IPS-20b (cell line): ENCODE measurements around the gene ZNF669.
A peak's percentile ranks its signal among the peaks of the same experiment; 100 is the strongest.

Source experiments
- H3K27ac ChIP-seq: one replicate; pipeline ENCODE4 v1.5.1; 2013; ENCODE audit warnings: low read length
- H3K27me3 ChIP-seq: 2 replicates; pipeline ENCODE4 v1.6.1; 2013; ENCODE audit warnings: mild to moderate bottlenecking, low read length, inconsistent platforms; ENCODE audit not compliant: insufficient read depth
- H3K36me3 ChIP-seq: 2 replicates; pipeline ENCODE4 v1.6.1; 2013; ENCODE audit warnings: low read depth, mild to moderate bottlenecking, inconsistent platforms, low read length, moderate library complexity; ENCODE audit not compliant: insufficient read depth
- H3K4me1 ChIP-seq: 2 replicates; pipeline ENCODE4 v1.6.1; 2013; ENCODE audit warnings: mild to moderate bottlenecking, control low read depth, inconsistent platforms, low read length, moderate library complexity; ENCODE audit not compliant: insufficient read depth
- H3K4me3 ChIP-seq: 2 replicates; pipeline ENCODE4 v1.5.1; 2013; ENCODE audit warnings: mild to moderate bottlenecking, low read length, inconsistent platforms
- H3K9ac ChIP-seq: 2 replicates; pipeline ENCODE4 v1.6.1; 2013; ENCODE audit warnings: low read depth, mild to moderate bottlenecking, inconsistent platforms, low read length, moderate library complexity
- H3K9me3 ChIP-seq: 2 replicates; pipeline ENCODE4 v1.6.1; 2013; ENCODE audit warnings: mild to moderate bottlenecking, low read depth, low read length, inconsistent platforms; ENCODE audit not compliant: insufficient read depth

The ZNF669 gene

DNA sequence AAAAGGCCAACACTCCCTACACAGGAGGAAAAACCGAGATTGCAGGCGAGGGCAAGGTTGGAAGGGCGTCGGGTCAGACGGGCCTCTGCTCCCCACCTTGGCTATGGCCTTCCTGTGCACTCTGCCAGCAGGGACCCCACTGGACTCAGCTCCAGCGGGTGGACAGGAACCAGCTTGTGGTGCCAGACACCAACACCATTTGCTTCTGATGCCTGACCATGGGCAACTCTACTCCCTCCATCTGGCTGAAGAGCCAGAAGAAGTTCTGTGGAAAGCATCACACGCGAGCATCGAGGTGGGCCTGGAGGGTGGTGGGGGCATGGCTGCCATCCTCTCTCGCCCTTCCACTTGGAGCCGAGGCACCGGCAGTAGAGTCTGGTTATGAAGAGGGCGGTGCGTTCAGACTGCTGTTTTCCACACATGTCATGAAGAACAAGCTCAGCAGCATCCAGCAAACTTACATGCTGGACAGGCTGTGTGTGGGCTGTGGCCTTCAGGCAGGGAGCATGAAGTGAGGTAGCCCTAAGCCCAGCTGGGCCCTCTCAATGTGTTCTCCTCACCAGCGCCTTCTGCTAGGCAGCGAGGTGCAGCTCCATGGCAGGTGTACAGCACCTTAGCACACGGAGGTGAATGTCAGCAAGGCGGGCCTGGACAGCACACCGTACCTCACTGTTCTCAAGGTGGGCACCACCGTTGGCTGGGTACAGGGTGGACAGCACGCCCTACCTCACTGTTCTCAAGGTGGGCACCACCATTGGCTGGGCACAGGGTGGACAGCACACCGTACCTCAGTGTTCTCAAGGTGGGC lies 15.6 kb upstream of the ZNF669 start:
- H3K4me3 ChIP-seq = no peak overlapping the region

DNA sequence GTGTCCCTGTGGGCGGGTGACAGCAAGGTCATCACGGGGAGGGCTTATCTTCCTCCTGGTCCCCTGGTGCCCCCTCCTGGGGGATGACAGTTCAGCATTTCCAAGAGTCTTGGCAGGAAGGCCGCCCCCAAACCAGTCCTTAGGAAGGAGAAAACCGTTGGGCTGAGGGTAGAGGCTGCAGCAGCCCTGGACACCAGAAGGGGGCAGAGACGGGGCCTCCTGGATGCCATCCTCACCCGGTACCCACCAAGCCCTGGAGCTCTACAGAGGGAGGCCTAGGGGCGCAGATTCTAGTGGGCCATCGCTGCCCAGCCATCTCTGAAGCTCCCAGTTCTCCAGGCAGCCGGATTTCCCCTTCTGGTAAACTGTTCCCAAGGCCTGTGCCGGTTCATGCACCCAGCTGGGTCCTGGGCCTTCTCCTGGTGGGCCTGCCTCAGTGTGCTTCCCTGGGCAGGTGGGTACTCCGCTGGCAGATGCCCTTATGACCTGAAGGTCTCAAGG lies 14.8 kb upstream of the ZNF669 start:
- H3K4me1 ChIP-seq = no peaks in the 10 kb centered on the region
- no peak overlapping the region for H3K4me3 ChIP-seq
- H3K27ac ChIP-seq = no peak overlapping the region
- H3K9me3 ChIP-seq = no peaks in the 10 kb centered on the region
- 0 out of 2 replicates have a peak, but pooled peaks cover under 1% of the 10 kb centered on the region for H3K27me3 ChIP-seq
- no peaks in the 10 kb centered on the region for H3K36me3 ChIP-seq
- H3K9ac ChIP-seq = no peak overlapping the region

More for the DNA sequence above, 15.6 kb upstream of the ZNF669 start:
- H3K27ac ChIP-seq = no peak overlapping the region
- H3K27me3 ChIP-seq = no peaks in the 10 kb centered on the region
- no peak overlapping the region for H3K9ac ChIP-seq
- H3K36me3 ChIP-seq = no peaks in the 10 kb centered on the region
- H3K9me3 ChIP-seq = no peaks in the 10 kb centered on the region
- no peaks in the 10 kb centered on the region for H3K4me1 ChIP-seq

DNA sequence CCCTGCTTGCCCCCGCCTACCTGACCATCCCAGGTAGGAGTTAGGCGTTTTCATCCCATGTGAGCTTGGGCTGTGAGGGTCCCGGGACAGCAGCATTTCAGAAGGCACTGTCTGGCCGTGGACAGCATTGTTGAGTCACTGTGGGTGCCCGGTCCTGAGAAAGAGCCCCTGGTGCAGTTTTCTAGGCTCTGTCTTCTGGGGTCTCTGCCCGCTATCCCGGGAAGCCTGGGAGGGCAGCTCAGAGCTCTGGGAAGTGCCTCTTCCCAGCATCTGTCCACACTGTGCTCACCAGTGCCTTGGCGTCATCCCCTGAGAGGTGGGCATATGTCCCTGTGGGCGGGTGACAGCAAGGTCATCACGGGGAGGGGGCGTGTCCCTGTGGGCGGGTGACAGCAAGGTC lies 11.4 kb upstream of the ZNF669 start:
- H3K36me3 ChIP-seq = no peaks in the 10 kb centered on the region
- H3K9me3 ChIP-seq = no peaks in the 10 kb centered on the region

DNA sequence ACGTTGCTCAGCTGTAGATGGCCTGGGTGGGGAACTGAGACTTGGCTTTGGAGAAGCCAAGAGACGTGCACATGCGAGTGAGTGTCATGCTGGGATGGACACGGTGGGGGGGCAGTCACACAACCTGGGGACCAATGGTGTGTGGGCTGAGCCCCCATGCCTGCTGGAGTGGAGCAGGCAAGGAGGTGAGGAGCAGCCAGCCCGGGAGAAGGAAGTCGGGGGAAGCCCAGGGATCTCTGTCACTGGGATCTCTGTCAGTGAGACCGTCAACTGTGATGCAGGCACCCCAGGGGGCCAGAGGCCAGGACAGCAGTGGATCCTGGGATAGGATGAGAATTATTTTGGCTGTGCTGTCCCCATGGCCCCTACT lies 11.0 kb upstream of the ZNF669 start:
- Histone ChIP-seq H3K4me1 (no peaks in the 10 kb centered on the region), H3K36me3 (no peaks in the 10 kb centered on the region), H3K9me3 (no peaks in the 10 kb centered on the region), H3K4me3 (no peak overlapping the region), H3K27ac (no peak overlapping the region), H3K27me3 (peaks cover 40% of the 10 kb centered on the region), H3K9ac (no peak overlapping the region)

More for the DNA sequence above, 11.4 kb upstream of the ZNF669 start:
- Histone ChIP-seq H3K4me3 (no peak overlapping the region), H3K27ac (no peak overlapping the region), H3K4me1 (no peaks in the 10 kb centered on the region), H3K9ac (no peak overlapping the region), H3K27me3 (peaks cover 35% of the 10 kb centered on the region)

DNA sequence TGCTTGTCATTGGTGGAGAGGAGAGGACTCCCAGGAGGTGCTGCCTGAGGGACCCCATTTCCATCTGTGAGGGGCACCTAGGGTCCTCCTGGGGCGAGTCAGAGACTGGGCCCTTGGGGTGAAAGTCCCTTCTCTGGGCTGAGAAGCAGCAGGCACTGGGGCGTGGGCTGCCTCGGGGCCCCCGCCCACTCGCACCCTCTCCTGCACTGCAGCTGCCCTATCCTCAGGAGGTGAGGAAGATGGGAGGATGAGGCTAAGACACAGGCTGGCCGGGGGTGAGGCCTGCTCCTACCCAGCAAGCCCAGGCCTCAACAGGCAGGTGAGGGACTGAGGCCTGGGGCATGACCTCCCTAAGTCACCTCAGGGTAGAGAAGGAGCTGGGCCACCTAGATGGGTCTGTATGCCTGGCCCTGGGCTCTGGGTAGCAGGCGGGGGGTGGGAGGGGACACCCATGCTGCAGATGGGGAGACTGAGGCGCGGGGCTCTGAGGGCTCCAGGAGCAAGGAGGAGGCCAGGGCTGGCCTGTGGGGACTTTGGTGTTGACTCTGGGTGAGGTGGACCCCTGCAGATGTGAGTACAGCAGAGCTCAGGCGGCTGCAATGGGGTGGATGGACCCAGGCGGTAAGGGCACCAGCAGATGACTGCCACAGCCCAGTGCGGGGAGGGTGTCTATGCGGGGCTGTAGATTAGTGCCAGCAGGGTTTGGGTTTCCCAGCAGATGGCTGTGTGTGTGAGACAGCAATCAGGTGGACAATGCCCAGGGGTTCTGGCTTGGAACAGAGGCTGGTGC lies 10.4 kb upstream of the ZNF669 start:
- Histone ChIP-seq H3K4me3 (no peak overlapping the region), H3K27ac (no peak overlapping the region), H3K36me3 (no peaks in the 10 kb centered on the region), H3K27me3 (peaks cover 45% of the 10 kb centered on the region), H3K9me3 (no peaks in the 10 kb centered on the region), H3K4me1 (no peaks in the 10 kb centered on the region), H3K9ac (no peak overlapping the region)

DNA sequence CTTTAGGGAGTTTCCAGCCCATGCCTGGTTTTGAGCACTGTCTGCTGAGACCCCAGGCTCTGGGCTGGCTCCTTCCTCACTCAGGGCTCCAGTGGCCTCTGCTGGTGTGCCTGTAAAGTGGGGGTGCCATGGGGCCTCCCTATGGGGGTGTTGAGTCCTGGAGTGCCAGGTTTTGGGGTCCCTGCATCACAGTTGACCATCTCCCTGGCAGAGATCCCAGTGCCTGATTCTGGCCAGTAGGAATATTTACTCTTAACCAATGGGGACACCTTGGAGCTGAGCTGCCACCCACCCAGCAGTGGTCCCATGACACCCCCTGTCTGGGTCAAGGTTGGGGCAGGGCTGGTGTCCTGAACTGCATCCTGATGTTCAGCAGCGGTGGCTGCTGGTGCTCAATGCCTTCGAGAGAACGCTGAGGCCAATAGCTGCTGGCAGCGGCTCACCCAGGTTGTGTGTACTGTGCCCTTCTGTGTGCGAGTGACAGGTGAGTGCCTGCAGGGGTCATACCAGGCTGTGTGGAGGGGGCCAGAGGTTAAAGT lies 9.6 kb upstream of the ZNF669 start:
- H3K27me3 ChIP-seq = peaks cover 53% of the 10 kb centered on the region
- H3K4me3 ChIP-seq = no peak overlapping the region

DNA sequence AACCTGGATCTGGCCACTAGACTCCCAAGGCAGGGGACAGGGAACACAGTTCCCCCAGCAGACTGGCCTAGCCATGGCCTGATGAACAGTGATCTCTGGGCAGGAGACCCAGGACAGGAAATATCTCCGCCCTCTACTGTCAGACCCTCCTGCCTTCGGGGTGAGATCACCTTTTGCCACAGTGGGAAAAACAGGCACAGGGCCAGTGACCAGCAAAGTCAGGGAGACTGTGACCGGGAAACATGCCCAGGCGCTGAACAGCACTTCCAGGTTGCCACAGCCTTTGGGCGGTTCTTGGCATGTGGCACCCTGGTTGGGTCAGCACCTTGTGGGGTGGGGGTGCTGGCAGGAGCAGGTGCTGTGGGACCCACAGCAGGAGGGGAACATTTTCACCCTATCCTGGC lies 8.9 kb upstream of the ZNF669 start:
- Histone ChIP-seq H3K9me3 (no peaks in the 10 kb centered on the region), H3K27ac (no peak overlapping the region), H3K9ac (no peak overlapping the region), H3K27me3 (peaks cover 58% of the 10 kb centered on the region), H3K4me1 (no peaks in the 10 kb centered on the region), H3K4me3 (no peak overlapping the region), H3K36me3 (no peaks in the 10 kb centered on the region)

More for the DNA sequence above, 9.6 kb upstream of the ZNF669 start:
- no peak overlapping the region for H3K9ac ChIP-seq
- H3K9me3 ChIP-seq = no peaks in the 10 kb centered on the region
- no peaks in the 10 kb centered on the region for H3K4me1 ChIP-seq
- H3K36me3 ChIP-seq = no peaks in the 10 kb centered on the region
- H3K27ac ChIP-seq = no peak overlapping the region

DNA sequence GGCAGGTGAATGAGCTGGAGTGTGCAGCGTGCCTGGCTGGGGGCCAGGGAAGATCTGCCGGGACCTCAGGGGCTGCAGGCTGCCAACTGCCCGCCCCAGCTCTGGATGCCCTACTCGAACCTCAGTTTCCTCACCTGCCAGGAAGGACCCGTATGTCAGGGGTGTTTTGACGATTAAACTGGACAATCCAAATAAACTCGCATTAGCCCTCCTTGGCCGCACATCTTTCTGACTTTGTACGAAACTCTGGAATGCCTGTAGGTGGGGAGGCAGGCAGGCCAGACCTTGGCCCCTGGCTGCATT lies 8.3 kb upstream of the ZNF669 start:
- H3K4me3 ChIP-seq = peak overlapping the region; percentile 69; the same call in 1 of the 2 replicates

DNA sequence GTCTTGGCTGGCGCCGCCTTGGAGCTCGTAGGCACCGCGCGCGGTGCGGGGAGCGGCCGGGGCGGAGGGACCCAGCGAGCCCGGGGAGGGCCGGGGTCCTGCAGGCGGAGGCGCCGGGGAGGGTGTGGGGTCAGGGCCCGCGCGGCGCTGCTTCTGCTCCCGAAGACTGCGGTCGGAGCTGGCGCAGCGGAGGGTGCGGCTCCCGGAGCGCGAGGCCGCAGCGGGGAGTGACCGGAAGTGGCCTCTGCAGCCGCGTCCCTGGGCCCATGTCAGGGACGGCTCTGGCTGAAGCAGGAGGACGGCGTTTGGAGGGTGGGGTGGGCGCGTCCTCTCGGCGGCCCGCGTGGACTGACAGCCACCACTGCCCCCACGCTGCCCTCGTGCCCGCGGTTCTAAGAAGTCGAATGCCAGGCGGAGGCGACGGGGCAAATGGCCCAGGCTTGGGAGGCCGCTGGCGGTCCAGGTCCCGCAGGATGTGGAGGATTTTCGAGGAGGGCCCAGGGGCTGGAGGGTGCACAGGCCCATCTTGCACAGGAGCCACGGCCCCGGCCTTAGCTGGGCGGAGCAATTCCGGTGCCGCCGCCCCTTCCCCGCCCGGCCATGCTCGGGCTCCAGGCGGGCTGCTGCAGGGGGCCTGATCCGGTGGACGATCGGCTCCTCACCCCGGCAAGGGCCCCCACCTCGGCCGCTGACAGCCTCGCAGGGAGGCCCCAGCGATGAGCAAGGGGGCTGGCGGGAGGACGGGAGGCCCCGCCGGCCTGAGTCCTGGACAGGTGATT lies 7.7 kb upstream of the ZNF669 start:
- H3K36me3 ChIP-seq = no peaks in the 10 kb centered on the region
- H3K9me3 ChIP-seq = no peaks in the 10 kb centered on the region
- H3K4me3 ChIP-seq = peak overlapping the region; percentile 69; the same call in 1 of the 2 replicates
- no peak overlapping the region for H3K27ac ChIP-seq
- no peak overlapping the region for H3K9ac ChIP-seq
- no peaks in the 10 kb centered on the region for H3K4me1 ChIP-seq
- peaks cover 59% of the 10 kb centered on the region for H3K27me3 ChIP-seq

More for the DNA sequence above, 8.3 kb upstream of the ZNF669 start:
- Histone ChIP-seq H3K9me3 (no peaks in the 10 kb centered on the region), H3K36me3 (no peaks in the 10 kb centered on the region), H3K27me3 (peaks cover 59% of the 10 kb centered on the region), H3K9ac (no peak overlapping the region), H3K4me1 (no peaks in the 10 kb centered on the region), H3K27ac (no peak overlapping the region)

DNA sequence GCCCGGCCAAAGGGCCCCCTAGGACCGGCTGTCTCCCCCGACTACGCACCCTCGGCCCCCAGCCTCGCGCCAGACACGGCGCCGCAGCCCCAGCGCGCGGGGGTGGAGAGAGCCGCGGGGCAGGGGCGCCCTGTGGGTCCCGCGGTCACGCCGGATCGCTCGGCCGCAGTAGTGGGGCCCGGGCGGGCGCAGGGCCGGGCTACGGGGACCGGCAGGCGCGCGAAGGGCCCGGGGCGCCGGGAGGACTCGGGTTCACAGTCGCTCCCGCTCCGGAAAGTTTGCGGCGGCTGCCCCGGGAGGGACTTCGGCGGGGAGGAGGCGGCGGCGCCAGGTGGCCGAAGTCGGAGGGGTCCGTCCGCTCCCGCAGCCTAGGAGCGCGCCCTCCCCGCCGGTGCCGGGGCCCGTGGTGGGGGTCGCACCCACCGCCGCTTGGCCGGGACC lies 7.1 kb upstream of the ZNF669 start:
- no peaks in the 10 kb centered on the region for H3K9me3 ChIP-seq
- no peak overlapping the region for H3K27ac ChIP-seq
- H3K9ac ChIP-seq = peak overlapping the region; percentile 51; the same call in 1 of the 2 replicates
- peak overlapping the region; percentile 69; the same call in 1 of the 2 replicates for H3K4me3 ChIP-seq
- peaks cover 59% of the 10 kb centered on the region for H3K27me3 ChIP-seq
- H3K36me3 ChIP-seq = no peaks in the 10 kb centered on the region
- no peaks in the 10 kb centered on the region; the same call in 1 of the 2 replicates for H3K4me1 ChIP-seq

DNA sequence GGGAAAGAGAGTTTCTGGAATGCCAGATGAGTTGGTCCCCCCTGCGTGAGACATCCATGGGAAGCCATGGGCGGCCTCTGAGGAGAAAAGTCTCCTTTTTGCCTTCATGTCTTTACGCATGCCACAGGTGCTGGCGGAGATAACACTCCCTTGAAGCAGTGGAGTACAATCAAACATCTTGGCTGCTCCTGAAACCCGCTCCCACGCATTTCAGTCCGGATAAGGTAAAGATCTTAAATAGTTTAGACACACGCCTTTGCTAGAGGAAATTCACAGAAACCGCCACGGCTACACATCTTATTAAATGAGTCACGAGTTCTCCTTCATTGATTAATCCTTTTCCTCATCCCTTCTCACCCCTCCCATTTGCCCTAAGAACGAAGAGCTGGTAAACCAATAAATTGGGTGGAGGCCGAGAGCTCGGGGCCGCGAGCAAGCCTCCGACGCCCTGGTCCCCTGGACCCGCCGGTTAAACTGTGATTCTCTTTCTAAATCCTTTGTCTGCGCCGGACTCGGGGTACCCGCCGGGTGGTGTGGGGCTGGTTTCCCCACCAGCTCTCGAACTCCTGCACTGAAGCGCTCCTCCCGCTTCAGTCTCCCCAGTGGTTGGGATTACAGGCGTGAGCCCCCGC lies 6.6 kb upstream of the ZNF669 start:
- Histone ChIP-seq H3K9ac (peak overlapping the region; percentile 51; the same call in 1 of the 2 replicates), H3K27ac (no peak overlapping the region), H3K4me1 (peaks cover 3% of the 10 kb centered on the region; the same call in 1 of the 2 replicates), H3K4me3 (peak overlapping the region; percentile 69), H3K36me3 (no peaks in the 10 kb centered on the region), H3K9me3 (no peaks in the 10 kb centered on the region), H3K27me3 (peaks cover 59% of the 10 kb centered on the region)
